Spleen (tissue), 7 donors: ENCODE data around the gene PDLIM7.

Experiments
- POLR2A ChIP-seq, 3 donors: fragments of 450-650 bp; IDR thresholded peaks; one replicate each; pipeline ENCODE4 v1.5.1; 2017; ENCODE audit warnings: antibody characterized with exemption in 3 of 3, mild to moderate bottlenecking in 1 of 3
- POLR2AphosphoS5 ChIP-seq, 3 donors: sonication (generic); formaldehyde crosslinking; IDR thresholded peaks; one replicate each; pipeline ENCODE4 v1.5.1; 2017; ENCODE audit warnings: antibody characterized with exemption in 3 of 3
- TF ChIP-seq, protein P1 (sequence below), 11 experiments: fragments of 200-600 bp in 7 of 11; fragments of 450-650 bp in 4 of 11; sonication (generic) in 4 of 11; IDR thresholded peaks in 8 of 11; conservative IDR thresholded peaks in 3 of 11; 1 replicate in 7 of 11; 2 replicates in 4 of 11; pipeline versions ENCODE4 v1.4.0 to v1.8.0; 2016 to 2021; ENCODE audit warnings: antibody characterized with exemption in 11 of 11, inconsistent platforms in 4 of 11, mild to moderate bottlenecking in 1 of 11
- donor health status: DM: no; HTN: no; CAD: no; lungs with moderate emphysema.
- donor health status: DM: no; HTN: no; CAD: no.
- donor health status: DM: no; HTN: no; CAD: no.

DNA sequence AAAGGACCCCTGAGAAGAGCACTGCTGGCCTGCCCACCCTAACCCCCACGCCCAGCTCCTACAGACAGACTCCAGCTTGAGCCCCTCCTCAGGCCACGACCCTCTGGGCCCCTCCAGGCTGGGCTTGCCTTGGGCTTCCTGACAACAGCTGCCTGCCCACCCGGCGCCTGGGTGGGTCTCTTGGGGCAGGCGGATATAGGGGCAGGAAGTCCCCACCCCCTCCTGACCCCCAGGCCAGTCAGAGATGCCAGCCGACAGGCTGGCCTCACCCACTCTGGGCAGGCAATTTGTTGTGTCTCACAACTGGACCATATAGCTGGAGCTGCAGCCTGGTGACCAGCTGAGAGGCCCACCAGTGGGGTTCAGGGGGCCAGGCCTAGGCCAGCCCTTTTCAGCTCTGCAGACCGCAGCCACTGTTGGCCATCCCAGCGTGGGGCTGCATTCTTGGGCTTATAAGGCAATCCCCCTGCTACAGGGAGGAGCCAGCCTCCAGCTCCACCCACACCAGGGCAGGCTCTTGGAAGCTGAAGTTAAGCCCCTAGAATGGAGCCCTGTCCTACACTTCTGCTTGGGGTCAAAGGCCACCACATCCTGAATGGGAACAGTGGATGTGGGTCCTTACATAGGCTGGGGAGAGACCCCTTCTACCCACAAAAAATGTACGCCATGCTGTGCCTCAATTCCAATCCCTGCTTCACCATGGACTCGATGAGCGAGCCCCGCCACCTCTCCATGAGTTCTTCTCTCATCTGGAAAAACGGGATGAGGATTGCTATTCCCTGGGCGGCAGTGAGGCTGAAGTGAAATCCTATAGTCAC is 2.0 kb downstream of the PDLIM7 start:
- TF ChIP-seq, protein P1, sequence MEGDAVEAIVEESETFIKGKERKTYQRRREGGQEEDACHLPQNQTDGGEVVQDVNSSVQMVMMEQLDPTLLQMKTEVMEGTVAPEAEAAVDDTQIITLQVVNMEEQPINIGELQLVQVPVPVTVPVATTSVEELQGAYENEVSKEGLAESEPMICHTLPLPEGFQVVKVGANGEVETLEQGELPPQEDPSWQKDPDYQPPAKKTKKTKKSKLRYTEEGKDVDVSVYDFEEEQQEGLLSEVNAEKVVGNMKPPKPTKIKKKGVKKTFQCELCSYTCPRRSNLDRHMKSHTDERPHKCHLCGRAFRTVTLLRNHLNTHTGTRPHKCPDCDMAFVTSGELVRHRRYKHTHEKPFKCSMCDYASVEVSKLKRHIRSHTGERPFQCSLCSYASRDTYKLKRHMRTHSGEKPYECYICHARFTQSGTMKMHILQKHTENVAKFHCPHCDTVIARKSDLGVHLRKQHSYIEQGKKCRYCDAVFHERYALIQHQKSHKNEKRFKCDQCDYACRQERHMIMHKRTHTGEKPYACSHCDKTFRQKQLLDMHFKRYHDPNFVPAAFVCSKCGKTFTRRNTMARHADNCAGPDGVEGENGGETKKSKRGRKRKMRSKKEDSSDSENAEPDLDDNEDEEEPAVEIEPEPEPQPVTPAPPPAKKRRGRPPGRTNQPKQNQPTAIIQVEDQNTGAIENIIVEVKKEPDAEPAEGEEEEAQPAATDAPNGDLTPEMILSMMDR (IDR thresholded peaks at IDR 0.05 in 8 of 11, conservative IDR thresholded peaks at IDR 0.05 in 3 of 11): no peak
- no peak for TF ChIP-seq POLR2A (IDR thresholded peaks at IDR 0.05)
- peak; percentile 12 to 45 (median 30) for TF ChIP-seq POLR2AphosphoS5 (IDR thresholded peaks at IDR 0.05)
